Ascending aorta (tissue), 2 donors: Measurements from ENCODE around the gene EYA4. TPM values are rescaled to one million over a fixed set of nuclear protein-coding genes. Genes with fewer than 3 reads are reported as not detected.

Experiments used
- DNase-seq, 2 donors: peaks; one replicate each; pipeline ENCODE4 v3.0.0-alpha.2; 2019; ENCODE audit warnings: low spot score in 2 of 2
- H3K27ac ChIP-seq, 2 donors: fragments of 200-600 bp; sonication (generic); one replicate each; pipeline ENCODE4 v1.5.1; 2016 to 2017; ENCODE audit warnings: mild to moderate bottlenecking in 1 of 2
- H3K27me3 ChIP-seq: fragments of 200-600 bp; sonication (generic); one replicate; pipeline ENCODE4 v1.5.1; 2017
- H3K36me3 ChIP-seq, 2 donors: fragments of 200-600 bp; sonication (generic); one replicate each; pipeline ENCODE4 v1.5.1; 2016
- H3K4me1 ChIP-seq, 2 donors: fragments of 200-600 bp; sonication (generic); one replicate each; pipeline ENCODE4 v1.5.1; 2016 to 2017; ENCODE audit warnings: mild to moderate bottlenecking in 1 of 2
- H3K4me3 ChIP-seq, 2 donors: fragments of 200-600 bp; sonication (generic); one replicate each; pipeline ENCODE4 v1.5.1; 2016 to 2017; ENCODE audit warnings: mild to moderate bottlenecking in 1 of 2
- H3K9me3 ChIP-seq, 2 donors: fragments of 200-600 bp; sonication (generic); one replicate each; pipeline ENCODE4 v1.5.1; 2016
- CTCF ChIP-seq, 3 experiments: fragments of 200-600 bp in 2 of 3; fragments of 450-650 bp in 1 of 3; sonication (generic) in 2 of 3; IDR thresholded peaks; one replicate each; pipeline ENCODE4 v1.5.1; 2016 to 2019; ENCODE audit warnings: antibody characterized with exemption in 3 of 3, mild to moderate bottlenecking in 1 of 3, moderate library complexity in 1 of 3
- intact Hi-C: fragments of 100-400 bp; cut with DNase I; formaldehyde crosslinking; loops from one replicate; pipeline ENCODE4 v1.15.1; 2023
- total RNA-seq: library from RNA; depleted of rRNA; stranded (reverse); fragments of >200 nt; gene quantifications from one replicate; pipeline ENCODE4 v1.1.0, GENCODE V29; 2016

EYA4 gene
- total RNA-seq, 1 donor from 2014 or later: 6.2 TPM

GRCh38 chr6:133404151-133404550 is 163.0 kb downstream of the EYA4 start:
- H3K27me3 ChIP-seq: no peaks in the 10 kb centered on the region
- intact Hi-C loops: no loop called here

GRCh38 chr6:133404728-133405127 is 163.6 kb downstream of the EYA4 start:
- no peaks in the 10 kb centered on the region for H3K36me3 ChIP-seq
- H3K27ac ChIP-seq: no peak overlapping the region
- DNase-seq: no peak
- H3K4me1 ChIP-seq: no peaks in the 10 kb centered on the region
- TF ChIP-seq CTCF (IDR thresholded peaks at IDR 0.05): no peak
- no peaks in the 10 kb centered on the region for H3K27me3 ChIP-seq
- no peak overlapping the region for H3K4me3 ChIP-seq
- no peaks in the 10 kb centered on the region for H3K9me3 ChIP-seq
- intact Hi-C loops: no loop called here

More at GRCh38 chr6:133404151-133404550, 163.0 kb downstream of the EYA4 start:
- H3K4me3 ChIP-seq: no peak overlapping the region
- no peak for DNase-seq
- H3K36me3 ChIP-seq: no peaks in the 10 kb centered on the region
- no peaks in the 10 kb centered on the region for H3K9me3 ChIP-seq
- TF ChIP-seq CTCF (IDR thresholded peaks at IDR 0.05): no peak
- no peak overlapping the region for H3K27ac ChIP-seq
- H3K4me1 ChIP-seq: no peaks in the 10 kb centered on the region

GRCh38 chr6:133407320-133408100 is 166.4 kb downstream of the EYA4 start:
- intact Hi-C loops: no loop called here
- no peak for DNase-seq
- Histone ChIP-seq H3K4me1 (no peaks in the 10 kb centered on the region), H3K4me3 (no peak overlapping the region), H3K9me3 (no peaks in the 10 kb centered on the region), H3K27ac (no peak overlapping the region), H3K27me3 (no peaks in the 10 kb centered on the region), H3K36me3 (no peaks in the 10 kb centered on the region)
- TF ChIP-seq CTCF (IDR thresholded peaks at IDR 0.05): no peak

- H3K4me1 ChIP-seq: no peaks in the 10 kb centered on the region
- no peak overlapping the region for H3K4me3 ChIP-seq
- no peaks in the 10 kb centered on the region for H3K36me3 ChIP-seq
- intact Hi-C loops: no loop called here
- H3K9me3 ChIP-seq: no peaks in the 10 kb centered on the region
- H3K27ac ChIP-seq: no peak overlapping the region
- no peak for DNase-seq
- H3K27me3 ChIP-seq: no peaks in the 10 kb centered on the region
- TF ChIP-seq CTCF (IDR thresholded peaks at IDR 0.05): no peak
Observed at GRCh38 chr6:133408132-133408531, 167.0 kb downstream of the EYA4 start.

- no peak for TF ChIP-seq CTCF (IDR thresholded peaks at IDR 0.05)
Observed at GRCh38 chr6:133408543-133408942, 167.4 kb downstream of the EYA4 start.

More at GRCh38 chr6:133408543-133408942, 167.4 kb downstream of the EYA4 start:
- Histone ChIP-seq H3K4me1 (no peaks in the 10 kb centered on the region), H3K36me3 (no peaks in the 10 kb centered on the region), H3K4me3 (no peak overlapping the region), H3K9me3 (no peaks in the 10 kb centered on the region), H3K27me3 (no peaks in the 10 kb centered on the region), H3K27ac (no peak overlapping the region)
- intact Hi-C loops: no loop called here
- no peak for DNase-seq
